BJ (cell line): ENCODE data around the gene CNGA1. TPM values are rescaled to one million over a fixed set of nuclear protein-coding genes. Genes with fewer than 3 reads are reported as not detected.

Experiments
- CTCF ChIA-PET: fragments of 350-600 bp; formaldehyde crosslinking; extraction: SDS; loops from one replicate; lab custom pipeline; 2021; ENCODE audit warnings: antibody characterized with exemption, inconsistent platforms; lab: Yijun Ruan, JAX
- POLR2A ChIA-PET: fragments of 300-600 bp; sonication (Branson Sonifier 250); formaldehyde crosslinking; extraction: SDS; loops from one replicate; lab custom pipeline; 2021; ENCODE audit warnings: antibody characterized with exemption; lab: Charles Lee
- DNase-seq: peaks from one replicate; pipeline ENCODE4 v3.0.0-alpha.2; 2011; ENCODE audit warnings: low read depth
- H3K27me3 ChIP-seq: 2 replicates; pipeline ENCODE4 v1.6.0; 2011; ENCODE audit warnings: low read length; ENCODE audit not compliant: control insufficient read depth, insufficient read depth
- H3K36me3 ChIP-seq: 2 replicates; pipeline ENCODE4 v1.5.1; 2011; ENCODE audit warnings: low read length; ENCODE audit not compliant: control insufficient read depth, insufficient read depth
- H3K4me3 ChIP-seq: 2 replicates; pipeline ENCODE4 v1.5.1; 2011; ENCODE audit warnings: low read depth, mild to moderate bottlenecking, control low read depth, low read length
- polyA plus RNA-seq: library from polyadenylated mRNA; depleted of rRNA; stranded (reverse); fragments of >200 nt; gene quantifications from 2 replicates; pipeline ENCODE4 v1.2.3, GENCODE V29; 2011
- TF ChIP-seq, protein P1 (sequence below): IDR thresholded peaks from 2 replicates; pipeline ENCODE4 v1.5.1; 2011; ENCODE audit warnings: low read depth, mild to moderate bottlenecking, control low read depth, inconsistent platforms, low read length, moderate library complexity; ENCODE audit not compliant: insufficient read depth

Gene CNGA1
- polyA plus RNA-seq, 1 experiment = not detected

GRCh38 chr4:47954677-47955076, 61.8 kb downstream of the CNGA1 start:
- Histone ChIP-seq H3K4me3 (no peak overlapping the region), H3K27me3 (no peaks in the 10 kb centered on the region), H3K36me3 (no peaks in the 10 kb centered on the region)
- ChIA-PET CTCF (interaction anchor here (1.1 kb wide), 1 partner anchor 11 kb away, joined by 4 read pairs; no protein-coding TSS in a partner anchor), POLR2A (no interaction called here)
- DNase-seq = no peak
- TF ChIP-seq, protein P1, sequence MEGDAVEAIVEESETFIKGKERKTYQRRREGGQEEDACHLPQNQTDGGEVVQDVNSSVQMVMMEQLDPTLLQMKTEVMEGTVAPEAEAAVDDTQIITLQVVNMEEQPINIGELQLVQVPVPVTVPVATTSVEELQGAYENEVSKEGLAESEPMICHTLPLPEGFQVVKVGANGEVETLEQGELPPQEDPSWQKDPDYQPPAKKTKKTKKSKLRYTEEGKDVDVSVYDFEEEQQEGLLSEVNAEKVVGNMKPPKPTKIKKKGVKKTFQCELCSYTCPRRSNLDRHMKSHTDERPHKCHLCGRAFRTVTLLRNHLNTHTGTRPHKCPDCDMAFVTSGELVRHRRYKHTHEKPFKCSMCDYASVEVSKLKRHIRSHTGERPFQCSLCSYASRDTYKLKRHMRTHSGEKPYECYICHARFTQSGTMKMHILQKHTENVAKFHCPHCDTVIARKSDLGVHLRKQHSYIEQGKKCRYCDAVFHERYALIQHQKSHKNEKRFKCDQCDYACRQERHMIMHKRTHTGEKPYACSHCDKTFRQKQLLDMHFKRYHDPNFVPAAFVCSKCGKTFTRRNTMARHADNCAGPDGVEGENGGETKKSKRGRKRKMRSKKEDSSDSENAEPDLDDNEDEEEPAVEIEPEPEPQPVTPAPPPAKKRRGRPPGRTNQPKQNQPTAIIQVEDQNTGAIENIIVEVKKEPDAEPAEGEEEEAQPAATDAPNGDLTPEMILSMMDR = no peak

GRCh38 chr4:47954245-47954644, 62.2 kb downstream of the CNGA1 start:
- POLR2A ChIA-PET = no interaction called here
- Histone ChIP-seq H3K27me3 (no peaks in the 10 kb centered on the region), H3K4me3 (no peak overlapping the region), H3K36me3 (no peaks in the 10 kb centered on the region)
- CTCF ChIA-PET = interaction anchor here (1.1 kb wide), 1 partner anchor 10 kb away, joined by 4 read pairs; no protein-coding TSS in a partner anchor
- TF ChIP-seq, protein P1 = no peak
- DNase-seq = no peak

- ChIA-PET CTCF (no interaction called here), POLR2A (no interaction called here)
- Histone ChIP-seq H3K27me3 (no peaks in the 10 kb centered on the region; the same call in 1 of the 2 replicates), H3K36me3 (no peaks in the 10 kb centered on the region), H3K4me3 (no peak overlapping the region)
- TF ChIP-seq, protein P1 = no peak
- DNase-seq = no peak
Measured at GRCh38 chr4:47945930-47946726, 70.4 kb downstream of the CNGA1 start.

- H3K27me3 ChIP-seq = peaks cover 4% of the 10 kb centered on the region; the same call in 1 of the 2 replicates
- no peak overlapping the region for H3K4me3 ChIP-seq
- ChIA-PET CTCF (interaction anchor here (1.3 kb wide), 1 partner anchor 8 kb away, joined by 4 read pairs; no protein-coding TSS in a partner anchor), POLR2A (no interaction called here)
- no peaks in the 10 kb centered on the region for H3K36me3 ChIP-seq
- no peak for DNase-seq
- TF ChIP-seq, protein P1 = no peak
Measured at GRCh38 chr4:47942081-47942819, 74.2 kb downstream of the CNGA1 start.

DNA sequence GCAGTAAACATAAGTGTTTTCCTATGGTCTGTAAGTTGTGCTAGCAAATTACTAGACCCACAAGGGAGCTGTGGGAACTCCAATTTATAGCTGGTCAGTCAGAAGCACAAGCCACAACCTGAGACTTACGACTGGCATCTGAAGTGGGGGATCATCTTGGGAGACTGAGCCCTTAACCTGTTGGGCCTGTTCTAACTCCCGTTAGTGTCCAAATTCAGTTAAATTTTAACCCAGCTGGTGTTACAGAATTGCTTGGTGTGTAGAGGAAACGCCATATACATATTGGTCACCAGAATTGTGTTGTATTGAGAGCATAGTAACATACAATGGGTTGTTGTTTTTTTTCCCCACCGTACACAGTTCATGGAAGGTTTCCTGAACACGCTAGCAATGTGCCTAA, 77.0 kb downstream of the CNGA1 start:
- ChIA-PET CTCF (interaction anchor here (1.1 kb wide), 2 partner anchors 103 to 235 kb away, joined by 3 to 4 read pairs; no protein-coding TSS in a partner anchor), POLR2A (interaction anchor here (0.6 kb wide), 1 partner anchor 45 kb away, joined by 6 read pairs; no protein-coding TSS in a partner anchor)
- Histone ChIP-seq H3K27me3 (peaks cover 4% of the 10 kb centered on the region; the same call in 1 of the 2 replicates), H3K4me3 (no peak overlapping the region), H3K36me3 (no peaks in the 10 kb centered on the region)
- DNase-seq = no peak
- TF ChIP-seq, protein P1 = no peak
